Spleen (tissue), 7 donors: ENCODE data around the gene CNTN5.

Source experiments
- CTCF ChIP-seq, 11 experiments: fragments of 200-600 bp in 7 of 11; fragments of 450-650 bp in 4 of 11; sonication (generic) in 4 of 11; IDR thresholded peaks in 8 of 11; conservative IDR thresholded peaks in 3 of 11; 1 replicate in 7 of 11; 2 replicates in 4 of 11; pipeline versions ENCODE4 v1.4.0 to v1.8.0; 2016 to 2021; ENCODE audit warnings: antibody characterized with exemption in 11 of 11, inconsistent platforms in 4 of 11, mild to moderate bottlenecking in 1 of 11
- POLR2A ChIP-seq, 3 donors: fragments of 450-650 bp; IDR thresholded peaks; one replicate each; pipeline ENCODE4 v1.5.1; 2017; ENCODE audit warnings: antibody characterized with exemption in 3 of 3, mild to moderate bottlenecking in 1 of 3
- POLR2AphosphoS5 ChIP-seq, 3 donors: sonication (generic); formaldehyde crosslinking; IDR thresholded peaks; one replicate each; pipeline ENCODE4 v1.5.1; 2017; ENCODE audit warnings: antibody characterized with exemption in 3 of 3
- donor health status: DM: no; HTN: no; CAD: no; lungs with moderate emphysema.
- donor health status: DM: no; HTN: no; CAD: no.
- donor health status: DM: no; HTN: no; CAD: no.

GRCh38 chr11:99343117-99343516 lies 322.4 kb downstream of the CNTN5 start:
- TF ChIP-seq CTCF (IDR thresholded peaks at IDR 0.05 in 8 of 11, conservative IDR thresholded peaks at IDR 0.05 in 3 of 11) (no peak), POLR2AphosphoS5 (IDR thresholded peaks at IDR 0.05) (no peak), POLR2A (IDR thresholded peaks at IDR 0.05) (no peak)
